Hindlimb muscle (tissue), 1 donor: ENCODE measurements around the gene PALM3. TPM values are rescaled to one million over a fixed set of nuclear protein-coding genes. Genes with fewer than 3 reads are reported as not detected.

ENCODE experiments used
- DNase-seq: peaks from one replicate; pipeline ENCODE4 v3.0.0-alpha.2; 2013
- polyA plus RNA-seq: library from polyadenylated mRNA; unstranded; fragments of 120-200 nt; gene quantifications from one replicate; pipeline ENCODE4 v1.2.1, GENCODE V29; 2013; ENCODE audit not compliant: insufficient read length

Gene PALM3
- polyA plus RNA-seq, 1 donor: 0.45 TPM

DNA sequence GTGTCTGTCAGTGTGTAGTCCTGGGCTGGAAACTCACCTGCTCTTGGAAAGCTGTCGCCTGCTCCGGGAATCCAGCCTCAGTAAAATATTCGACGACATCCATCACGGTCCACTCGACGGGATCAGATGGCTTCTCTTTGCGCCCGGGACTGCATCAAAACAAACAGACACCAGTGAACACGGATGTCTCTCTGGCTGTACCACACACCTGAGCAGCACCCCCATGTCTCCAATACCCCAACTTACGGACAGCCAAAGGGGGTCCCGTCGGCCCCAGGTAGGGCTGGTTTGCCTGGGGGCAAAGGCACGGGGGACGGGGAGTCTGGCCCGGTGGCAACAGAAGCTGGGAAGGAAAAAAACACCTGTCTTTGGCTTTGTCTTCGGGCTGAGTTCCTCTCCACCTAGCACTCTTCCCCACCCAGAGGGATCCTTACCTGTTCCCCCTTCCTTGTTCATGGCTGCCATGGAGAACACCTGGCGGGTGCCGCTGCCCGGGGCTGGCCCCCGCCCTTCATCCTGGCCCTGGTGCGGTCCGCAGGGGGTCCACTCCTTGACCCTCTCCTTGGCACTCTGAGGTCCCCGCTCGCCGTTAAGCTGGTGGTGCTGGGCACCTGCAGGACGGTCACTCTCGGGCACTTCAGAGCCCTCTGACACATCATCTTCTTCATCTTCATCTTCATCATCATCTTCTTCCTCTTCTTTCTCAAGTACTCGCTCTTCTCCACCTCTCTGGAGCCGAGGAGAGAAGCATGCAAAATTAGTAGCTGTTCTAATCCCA lies 26.9 kb upstream of the PALM3 start:
- DNase-seq: no peak

DNA sequence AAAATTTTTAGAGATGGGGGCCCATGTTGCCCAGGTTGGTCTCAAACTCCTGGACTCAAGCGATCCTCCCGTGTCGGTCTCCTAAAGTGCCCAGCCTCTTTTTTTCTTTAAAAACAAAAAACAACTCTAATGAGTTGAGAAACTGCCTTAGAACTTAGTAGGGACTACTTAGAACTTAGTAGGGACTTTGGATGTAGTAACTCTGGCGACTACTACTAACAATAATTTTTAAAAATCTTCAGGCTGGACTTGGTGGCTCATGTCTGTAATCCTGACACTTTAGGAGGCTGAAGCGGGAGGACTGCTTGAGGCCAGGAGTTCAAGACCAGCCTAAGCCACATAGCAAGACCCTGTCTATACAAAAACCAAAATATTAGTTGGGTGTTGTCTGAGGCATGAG lies 24.2 kb upstream of the PALM3 start:
- DNase-seq: no peak

DNA sequence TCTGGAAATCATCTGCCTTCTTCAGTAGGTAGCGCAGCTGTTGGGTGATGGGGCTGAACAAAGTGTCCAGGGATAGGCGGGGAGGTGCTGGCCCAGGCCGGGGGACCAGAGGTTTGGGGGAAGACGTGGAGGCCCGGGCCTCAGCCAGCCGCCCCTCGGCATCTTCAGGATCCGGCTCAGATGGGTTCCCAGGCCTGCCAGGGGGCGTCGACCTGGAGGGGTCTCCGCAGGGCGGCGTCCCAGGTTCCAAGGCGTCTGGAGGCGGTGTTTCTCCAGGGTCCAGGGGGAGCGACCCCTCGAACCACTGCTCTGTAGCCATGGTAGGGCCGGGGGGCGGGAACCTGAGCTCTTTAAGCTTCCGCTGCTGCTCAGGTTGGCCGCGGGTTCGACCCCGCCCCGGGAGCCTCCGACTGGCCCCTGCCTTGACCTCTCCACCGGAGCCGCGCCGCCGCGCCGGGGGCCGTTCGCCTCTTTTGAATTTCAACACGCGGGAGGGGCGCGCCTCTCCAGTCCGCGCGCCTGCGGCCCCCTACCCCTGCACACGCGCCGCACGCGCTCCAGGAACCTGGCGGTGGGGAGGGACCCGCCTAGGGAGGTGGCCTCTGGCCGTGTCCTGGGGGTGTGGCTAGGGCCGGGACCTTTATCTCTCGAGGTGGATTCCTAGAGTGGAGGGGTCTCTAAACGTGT lies 23.6 kb upstream of the PALM3 start, which contains the start of gene C19orf67:
Gene C19orf67, minus strand, starts transcription at position 475 of the 687 bp plus-strand sequence. Its CDS starts 156 bp downstream, at position 319.
- no peak for DNase-seq

DNA sequence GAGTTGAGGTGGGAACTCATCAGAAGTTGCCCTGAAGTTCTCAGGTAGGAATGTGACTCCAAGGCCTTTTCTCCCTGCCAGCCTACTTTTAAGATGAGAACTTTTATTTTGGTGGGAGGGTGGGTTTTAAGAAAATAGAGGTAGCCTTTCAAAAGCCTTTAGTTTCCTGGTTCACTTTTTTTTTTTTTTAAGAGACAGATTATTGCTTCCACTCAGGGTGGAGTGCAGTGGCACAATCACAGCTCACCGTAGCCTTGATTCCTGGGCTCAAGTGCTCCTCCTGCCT lies 20.7 kb upstream of the PALM3 start:
- no peak for DNase-seq

DNA sequence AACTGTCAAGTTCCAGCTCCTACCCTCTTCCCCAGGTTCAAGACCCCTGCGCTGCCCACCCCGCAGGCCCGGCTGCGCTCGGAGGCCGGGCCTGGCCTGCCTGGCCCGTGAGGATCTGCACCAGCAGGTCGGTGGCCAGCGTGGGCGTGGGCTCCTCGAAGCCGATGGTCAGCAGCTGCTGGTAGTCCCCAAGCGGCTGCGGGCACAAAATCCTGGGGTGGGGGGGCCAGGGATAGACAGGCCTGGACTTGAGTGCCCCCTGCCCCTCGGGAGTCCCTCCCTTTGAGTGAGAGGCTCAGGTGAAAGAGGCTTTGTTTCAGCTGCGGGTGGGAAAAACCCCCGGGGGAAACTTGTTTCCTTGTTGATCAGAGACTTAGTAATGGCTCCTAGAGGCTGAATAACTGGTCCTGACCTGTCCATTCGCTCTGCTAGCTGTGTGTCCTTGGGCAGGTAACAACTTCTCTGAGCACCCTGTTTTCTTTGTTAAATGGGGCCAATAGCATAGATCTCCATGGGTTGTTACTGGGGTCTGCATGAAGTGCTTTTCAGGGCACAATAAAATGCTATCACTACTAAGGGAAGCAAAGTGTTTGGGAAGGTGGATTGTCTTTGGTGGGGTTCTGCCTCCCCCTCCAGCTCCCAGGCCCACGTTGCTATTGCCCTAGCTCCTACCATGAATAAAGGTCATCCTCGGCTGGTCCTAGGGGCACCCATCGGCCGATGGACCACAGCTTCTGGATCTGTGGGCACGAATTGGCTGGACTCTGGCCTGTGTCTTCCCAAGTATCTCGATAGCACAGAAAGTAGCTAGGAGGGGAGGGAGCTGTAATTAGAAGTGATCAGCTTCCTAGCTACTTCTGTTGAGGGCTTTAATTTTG lies 20.2 kb upstream of the PALM3 start:
- no peak for DNase-seq

DNA sequence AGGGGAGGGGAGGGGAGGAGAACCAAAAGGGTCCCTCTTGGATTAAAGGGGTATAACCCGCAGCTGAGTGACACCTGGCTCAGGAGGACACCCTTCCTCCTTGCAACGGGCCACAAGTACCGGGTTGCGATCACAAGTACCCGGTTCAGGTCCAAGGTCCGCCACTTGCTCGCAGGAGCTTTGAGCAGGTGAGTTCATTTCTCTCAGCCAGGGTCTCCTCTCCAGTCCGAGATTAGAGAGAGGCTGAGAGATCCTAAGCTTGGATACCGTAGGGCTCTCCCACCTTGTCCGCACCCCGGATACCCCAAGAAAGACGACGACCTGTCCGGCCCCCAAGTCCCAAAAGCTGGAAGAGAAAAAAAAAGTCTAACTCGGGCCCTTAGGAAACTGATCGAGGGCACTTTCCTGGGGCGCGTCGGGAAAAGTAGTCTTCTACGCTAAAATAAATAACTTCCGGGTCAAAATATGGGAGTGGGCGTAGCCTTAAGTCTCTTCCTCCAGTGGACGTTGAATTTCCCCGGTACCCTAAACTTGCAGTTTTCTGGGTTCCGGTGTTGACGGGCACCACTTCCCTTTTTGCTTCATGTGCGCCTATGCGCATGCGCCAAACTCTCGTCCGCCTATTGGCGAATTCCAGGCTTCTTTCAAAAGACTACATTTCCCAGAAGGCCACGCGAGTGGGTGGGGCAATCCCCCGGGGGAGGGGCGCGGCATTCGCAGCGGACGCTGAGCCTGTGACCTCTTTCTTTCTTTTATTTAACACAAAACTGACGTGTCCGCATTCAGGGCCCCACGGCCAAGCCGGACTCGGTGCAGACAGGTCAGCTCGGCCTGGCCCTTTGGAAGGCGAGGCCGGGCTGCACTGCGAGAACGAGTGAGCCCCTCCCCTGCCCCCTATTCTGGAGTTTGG lies 19.3 kb upstream of the PALM3 start:
- peak; percentile 100 for DNase-seq

DNA sequence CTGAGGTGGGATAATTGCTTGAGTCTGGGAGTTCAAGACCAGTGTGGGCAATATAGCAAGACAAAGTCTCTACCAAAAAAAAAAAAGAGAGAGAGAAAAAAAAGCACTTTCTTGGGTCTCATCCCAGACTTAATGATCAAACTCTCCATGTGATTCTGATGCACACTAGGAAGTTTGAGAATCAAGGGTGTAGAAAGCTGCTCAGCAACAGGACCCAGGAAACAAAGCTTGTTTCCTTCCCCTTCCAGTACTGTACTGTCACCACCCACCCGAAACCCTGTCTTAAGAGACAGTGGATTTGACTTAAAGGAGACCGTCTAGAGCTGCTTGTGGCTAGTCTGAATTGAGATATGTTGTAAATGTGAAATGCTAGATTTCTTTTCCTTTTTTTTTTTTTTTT lies 16.5 kb upstream of the PALM3 start:
- DNase-seq: no peak

DNA sequence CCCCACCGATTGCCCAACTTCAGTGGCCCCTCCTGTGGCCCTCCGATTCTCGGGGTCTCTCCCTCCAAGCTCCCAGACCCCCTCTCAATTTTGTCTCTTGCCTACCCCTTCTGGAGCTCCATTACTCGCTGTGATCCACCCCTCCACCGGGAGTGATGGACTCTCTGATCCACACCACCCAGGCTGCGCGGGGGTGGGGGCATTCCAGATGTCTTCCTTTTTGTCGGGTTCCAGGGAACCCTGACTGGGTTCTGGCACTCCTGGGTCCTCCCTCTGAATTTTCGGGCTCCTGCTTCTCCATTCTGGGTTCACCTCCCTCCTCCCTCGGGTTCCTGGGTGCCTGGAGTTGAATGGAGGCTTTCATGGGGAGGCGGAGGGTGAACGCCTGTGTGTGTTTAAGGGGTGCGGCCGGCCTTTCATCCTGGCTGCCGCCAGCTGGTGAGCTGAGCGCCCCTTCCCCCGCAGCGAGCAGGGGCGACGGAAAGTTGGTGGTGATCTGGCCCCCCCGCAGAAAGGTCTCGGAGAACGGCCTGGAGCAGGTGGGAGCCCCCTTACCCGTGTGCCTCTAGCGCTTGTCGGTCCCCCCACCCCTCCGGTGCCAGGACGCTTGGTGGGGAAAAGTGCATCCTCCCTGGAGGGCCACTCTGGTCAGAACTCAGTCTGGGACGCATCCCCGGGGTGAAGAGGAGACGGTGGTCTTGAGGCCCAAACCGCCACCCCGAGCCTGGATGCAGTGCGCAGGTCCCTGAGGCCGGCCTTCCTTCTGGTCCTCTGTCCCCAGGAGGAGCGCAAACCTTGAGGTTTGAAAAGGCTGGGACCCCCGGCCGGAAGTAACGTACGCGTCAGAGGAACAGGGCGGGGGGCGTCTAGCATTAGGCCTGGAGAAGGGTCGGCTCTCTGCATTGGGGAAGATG lies 12.3 kb upstream of the PALM3 start:
- no peak for DNase-seq

DNA sequence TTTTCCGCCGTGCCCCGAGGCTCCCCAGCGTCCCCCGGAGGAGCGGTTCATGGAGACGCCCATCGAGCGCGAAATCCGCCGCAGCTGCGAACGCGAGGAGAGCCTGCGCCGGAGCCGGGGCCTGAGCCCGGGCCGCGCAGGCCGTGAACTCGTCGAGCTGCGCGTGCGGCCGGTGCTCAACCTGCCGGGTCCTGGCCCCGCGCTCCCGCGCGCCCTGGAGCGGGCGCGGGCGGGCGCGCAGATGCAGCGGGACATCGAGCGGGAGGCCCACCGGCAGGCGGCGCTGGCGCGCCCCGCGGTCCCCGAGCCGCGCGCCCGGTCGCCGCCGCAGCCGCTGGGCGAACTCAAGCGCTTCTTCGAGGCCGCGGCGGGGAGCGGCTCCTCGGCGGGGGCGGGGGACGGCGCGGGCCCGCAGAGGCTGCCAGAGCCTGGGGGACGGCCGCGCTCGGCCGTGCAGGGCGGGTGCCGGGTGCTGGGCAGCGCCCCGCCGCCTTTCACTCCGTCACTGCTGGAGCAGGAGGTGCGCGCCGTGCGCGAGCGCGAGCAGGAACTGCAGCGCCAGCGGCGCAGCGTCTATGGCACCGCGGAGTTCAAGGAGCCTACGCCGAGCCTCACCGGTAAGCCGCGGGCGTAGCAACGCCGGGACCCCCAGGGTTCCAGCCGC lies 11.5 kb upstream of the PALM3 start:
- peak; percentile 81 for DNase-seq

DNA sequence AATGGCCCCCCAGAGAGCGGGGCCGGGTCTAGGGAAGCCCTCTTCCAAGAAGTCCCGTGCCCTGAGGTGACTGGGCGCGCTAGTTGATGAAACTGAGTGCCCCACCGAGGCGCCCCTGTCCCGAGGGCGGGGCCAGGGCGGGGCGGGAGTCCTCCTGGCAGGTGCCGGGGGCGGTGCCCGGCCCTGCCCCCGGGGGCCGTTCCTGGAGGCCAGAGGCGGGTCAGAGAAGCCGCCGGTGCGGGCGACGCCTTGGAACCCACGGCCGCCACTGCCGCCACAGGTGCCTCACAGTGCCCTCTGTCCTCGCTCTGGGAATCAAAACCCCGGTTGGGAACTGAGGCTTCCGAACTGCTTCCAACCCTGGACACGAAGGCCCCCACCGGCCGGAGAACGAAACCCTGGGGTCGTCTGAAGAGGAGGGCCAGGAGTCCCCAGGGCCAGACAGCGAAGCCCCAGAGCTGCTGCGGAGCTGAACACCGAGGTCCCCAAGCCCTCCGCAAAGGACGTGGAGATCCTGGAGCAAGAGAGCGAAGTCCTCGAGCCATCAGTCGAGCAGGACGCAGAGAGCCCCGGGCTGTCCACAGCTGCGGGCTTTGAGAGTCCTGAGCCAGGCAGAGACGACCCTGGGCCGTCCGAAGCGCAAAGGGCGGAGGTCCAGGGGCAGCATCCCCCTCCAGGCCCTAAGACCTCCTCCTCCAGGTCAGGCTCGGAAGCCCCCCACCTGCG lies 10.8 kb upstream of the PALM3 start, which contains the start of gene MISP3:
Gene MISP3, plus strand, starts transcription at position 252 of the 726 bp plus-strand sequence. CDS start 524 bp downstream, outside the sequence.
- no peak for DNase-seq

DNA sequence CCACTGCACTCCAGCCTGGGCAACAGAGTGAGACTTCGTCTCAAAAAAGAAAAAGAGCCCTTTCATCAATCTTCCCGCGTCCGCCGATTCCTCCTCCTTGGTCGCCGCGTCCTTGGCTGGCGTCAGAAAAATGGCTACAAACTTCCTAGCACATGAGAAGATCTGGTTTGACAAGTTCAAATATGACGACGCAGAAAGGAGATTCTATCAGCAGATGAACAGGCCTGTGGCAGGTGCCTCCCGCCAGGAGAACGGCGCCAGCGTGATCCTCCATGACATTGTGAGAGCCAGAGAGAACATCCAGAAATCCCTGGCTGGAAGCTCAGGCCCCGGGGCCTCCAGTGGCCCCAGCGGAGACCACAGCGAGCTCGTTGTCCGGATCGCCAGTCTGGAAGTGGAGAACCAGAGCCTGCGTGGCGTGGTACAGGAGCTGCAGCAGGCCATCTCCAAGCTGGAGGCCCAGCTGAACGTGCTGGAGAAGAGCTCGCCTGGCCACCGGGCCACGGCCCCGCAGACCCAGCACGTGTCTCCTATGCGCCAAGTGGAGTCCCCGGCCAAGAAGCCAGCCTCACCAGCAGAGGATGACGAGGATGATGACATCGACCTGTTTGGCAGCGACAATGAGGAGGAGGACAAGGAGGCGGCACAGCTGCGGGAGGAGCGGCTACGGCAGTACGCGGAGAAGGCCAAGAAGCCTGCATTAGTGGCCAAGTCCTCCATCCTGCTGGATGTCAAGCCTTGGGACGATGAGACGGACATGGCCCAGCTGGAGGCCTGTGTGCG lies 8.6 kb upstream of the PALM3 start:
- no peak for DNase-seq

DNA sequence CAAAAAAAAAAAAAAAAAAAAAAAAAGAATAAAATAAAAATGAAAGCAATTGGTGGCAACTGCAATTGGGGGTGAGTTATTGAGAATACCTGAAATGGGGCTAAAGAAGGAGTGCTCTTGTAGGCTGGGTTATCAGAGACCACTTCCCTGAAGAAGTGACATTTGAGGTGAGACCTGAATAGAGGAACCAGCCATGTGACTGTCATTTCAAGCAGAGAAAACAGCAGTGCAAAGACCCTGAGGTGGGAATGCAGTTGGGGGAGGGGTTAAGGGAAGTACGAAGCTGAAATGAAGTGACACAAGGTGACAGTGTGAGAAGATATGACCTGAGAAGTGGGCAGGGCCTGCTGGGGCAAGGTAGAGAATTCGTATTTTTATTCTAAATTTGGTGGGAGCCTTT lies 4.3 kb upstream of the PALM3 start:
- no peak for DNase-seq

DNA sequence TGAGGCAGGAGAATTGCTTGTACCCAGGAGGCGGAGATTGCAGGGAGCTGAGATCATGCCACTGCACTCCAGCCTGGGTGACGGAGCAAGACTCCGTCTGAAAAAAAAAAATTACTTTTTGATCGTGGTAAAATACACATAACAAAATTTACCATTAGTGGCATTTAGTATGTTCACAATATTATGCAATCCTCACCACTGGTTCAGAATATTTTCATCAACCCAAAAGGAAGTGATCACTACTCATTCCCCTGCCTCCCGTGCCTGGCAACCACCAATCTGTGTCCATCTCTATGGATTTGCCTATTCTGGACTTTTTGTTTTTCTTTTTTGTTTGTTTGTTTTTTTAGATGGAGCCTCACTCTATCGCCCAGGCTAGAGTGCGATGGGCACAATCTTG lies 1.2 kb upstream of the PALM3 start:
- no peak for DNase-seq

DNA sequence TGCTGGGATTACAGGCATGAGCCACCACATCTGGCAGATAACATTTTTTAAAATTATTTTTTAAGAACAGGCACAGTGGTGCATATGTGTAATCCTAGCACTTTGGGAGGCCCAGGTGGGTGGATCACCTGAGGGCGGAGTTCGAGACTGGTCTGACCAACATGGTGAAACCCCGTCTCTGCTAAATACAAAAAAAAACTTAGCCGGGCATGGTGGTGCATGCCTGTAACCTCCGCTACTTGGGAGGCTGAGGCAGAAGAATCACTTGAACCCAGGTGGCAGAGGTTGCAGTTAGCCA lies 631 bp upstream of the PALM3 start:
- DNase-seq: no peak

DNA sequence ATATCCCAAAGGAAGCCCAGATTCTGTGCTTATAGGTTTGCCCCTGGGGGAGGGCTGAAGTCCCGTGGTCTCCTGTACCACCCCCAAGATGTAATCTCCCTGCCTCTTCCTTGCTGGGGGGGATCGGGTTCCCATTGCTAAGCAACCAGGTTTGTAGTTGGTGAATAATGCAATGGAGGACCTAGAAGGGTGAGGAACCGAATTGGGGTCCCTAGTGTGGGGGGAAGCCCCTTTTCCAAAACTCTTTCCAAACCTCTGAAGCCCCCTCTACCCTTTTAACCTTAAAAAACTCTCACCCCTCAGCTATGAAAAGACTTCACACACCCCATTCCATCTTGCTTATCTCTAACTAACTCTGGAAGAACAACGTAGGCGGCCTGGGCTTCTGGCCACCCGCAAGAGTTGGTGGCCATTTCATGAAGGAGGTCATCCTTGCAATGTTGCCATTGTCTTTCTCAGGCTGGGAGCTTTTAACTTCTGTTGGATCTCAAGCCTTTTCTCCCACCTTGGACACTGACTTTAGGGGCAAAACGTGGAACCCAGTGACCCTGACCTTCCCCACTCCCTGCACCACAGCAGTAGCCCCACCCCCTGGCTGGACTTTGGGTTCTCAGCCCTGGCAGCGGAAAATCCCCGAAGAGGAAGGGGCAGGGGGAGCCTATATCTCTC lies 661 bp downstream of the PALM3 start:
- DNase-seq: no peak

DNA sequence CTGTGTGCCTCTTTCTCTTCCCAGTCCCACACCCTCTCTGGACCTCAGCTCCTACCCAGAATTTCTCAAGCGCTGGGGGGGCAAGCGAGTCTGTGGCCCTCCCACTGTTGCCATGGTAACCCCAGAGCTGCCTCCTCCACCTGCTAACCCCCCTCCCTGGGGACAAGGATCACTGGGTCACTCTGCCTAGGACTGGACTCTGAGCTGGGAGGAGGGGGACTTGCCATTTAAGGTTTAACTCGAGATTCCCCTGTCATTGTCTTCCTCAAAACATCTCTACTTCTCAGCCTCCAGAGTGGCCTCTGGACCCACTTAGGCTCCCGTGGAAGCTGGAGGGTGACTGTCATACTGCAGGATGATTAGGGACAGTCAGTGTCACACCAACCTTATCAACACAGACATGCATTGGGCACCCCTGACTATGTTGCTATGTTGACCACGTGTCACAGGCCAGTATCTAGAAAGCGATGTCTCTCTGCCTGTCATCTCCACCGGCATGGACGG lies 2.2 kb downstream of the PALM3 start:
- DNase-seq: no peak

DNA sequence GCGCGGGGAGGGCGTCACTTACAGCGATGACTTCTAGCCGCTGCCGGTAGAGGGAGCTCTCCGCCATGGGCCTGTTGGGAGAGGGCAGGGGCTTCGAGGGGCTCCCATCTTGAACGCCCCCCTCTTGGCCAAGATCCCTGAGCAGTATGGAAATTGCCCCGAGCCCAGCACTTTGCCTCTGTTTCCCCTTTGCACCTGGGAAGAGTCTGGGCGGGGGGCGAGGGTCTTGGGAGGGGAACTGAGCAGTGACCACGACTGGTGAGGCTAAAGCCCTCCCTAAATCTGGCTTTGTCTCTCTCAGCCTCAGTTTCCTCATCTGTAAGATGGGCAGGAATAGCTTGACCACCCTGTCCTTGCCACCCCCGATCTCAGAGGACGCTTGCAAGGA lies 2.8 kb downstream of the PALM3 start:
- no peak for DNase-seq
